HG03520 (cell line): ENCODE measurements around the gene DTL.
"Not testable (repeated sequence)": the region's sequence is repeated elsewhere in the genome, so short reads cannot be mapped to it uniquely, and the experiment has no call there.

Experiments used
- ATAC-seq: cut with Tn5 transposase; IDR thresholded peaks from one replicate; pipeline ENCODE4 v1.9.1; 2021; ENCODE audit warnings: mild to moderate bottlenecking, moderate library complexity; ENCODE audit not compliant: unreplicated experiment

DTL gene

GRCh38 chr1:212035123-212035834, at the start of gene DTL, which contains the start of gene INTS7:
Gene DTL, plus strand, starts transcription at chr1:212035748. Its CDS starts 143 bp downstream, at chr1:212035891.
Gene INTS7, minus strand, starts transcription at chr1:212035557. Its CDS starts 120 bp downstream, at chr1:212035437.
- peak; percentile 61 for ATAC-seq

DNA sequence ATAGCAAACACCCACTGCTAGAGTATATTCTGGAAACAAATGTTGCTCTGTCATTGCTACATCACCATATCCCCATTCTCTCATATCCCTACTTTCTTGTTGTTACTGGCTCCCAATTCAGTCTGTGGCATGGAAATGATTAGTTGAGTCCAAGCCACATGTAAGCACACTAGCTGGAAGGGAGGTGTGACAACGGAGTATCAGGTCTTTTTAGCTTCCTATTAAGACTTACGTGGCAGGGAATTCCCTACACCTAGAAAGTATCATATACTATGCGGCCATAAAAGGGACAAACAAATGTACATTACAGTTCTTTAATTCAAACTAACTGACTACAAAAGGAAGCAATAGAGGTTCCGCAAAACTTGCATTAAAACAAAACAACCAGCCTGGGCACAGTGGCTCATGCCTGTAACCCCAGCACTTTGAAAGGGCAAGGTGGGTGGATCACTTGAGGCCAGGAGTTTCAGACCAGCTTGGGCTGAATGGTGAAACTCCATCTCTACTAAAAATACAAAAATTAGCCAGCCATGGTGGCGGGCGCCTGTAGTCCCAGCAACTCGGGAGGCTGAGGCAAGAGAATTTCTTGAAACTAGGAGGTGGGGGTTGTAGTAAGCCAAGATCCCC, 48.8 kb upstream of the DTL start:
- ATAC-seq: no peak

GRCh38 chr1:211991695-211992094, 43.9 kb upstream of the DTL start:
- no peak for ATAC-seq

DNA sequence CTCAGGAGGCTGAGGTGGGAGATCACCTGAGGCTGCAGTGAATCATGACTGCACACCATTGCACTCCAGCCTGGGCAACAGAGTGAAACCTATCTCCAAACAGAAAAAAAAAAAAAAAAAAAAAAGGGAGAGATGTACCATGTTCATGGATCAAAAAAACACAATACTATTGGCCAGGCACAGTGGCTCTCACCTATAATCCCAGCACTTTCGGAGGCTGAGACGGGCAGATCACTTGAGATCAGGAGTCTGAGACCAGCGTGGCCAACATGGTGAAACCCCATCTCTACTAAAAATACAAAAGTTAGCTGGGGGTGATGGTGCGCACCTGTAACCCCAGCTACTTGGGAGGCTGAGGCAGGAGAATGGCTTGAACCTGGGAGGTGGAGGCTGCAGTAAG, 38.1 kb upstream of the DTL start:
- ATAC-seq: not testable (repeated sequence)

- no peak for ATAC-seq
Observed at GRCh38 chr1:212002536-212002935, 33.0 kb upstream of the DTL start.

- ATAC-seq: no peak
Observed at GRCh38 chr1:212004895-212005608, 30.5 kb upstream of the DTL start.

- ATAC-seq: no peak
Observed at GRCh38 chr1:212007178-212007577, 28.4 kb upstream of the DTL start.

GRCh38 chr1:212007886-212008285, 27.7 kb upstream of the DTL start:
- ATAC-seq: no peak

DNA sequence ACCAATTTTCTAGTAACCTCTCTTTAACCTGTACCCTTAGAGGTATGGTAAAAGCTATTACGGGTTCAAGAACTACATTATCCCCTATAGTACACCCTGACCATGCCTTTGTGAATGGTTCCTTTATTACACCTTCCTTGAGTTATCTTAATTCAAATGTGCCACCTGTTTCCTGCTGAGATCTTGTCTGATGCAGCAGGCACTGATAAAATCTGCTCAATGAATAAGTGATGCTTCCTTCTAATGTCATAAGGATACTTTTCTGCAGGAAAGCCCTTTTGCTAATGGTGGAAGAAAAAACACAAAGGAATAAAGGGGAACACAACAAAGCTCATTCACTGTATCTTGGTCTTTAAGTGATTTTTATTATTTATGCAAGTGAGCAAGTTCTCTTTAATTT, 26.0 kb upstream of the DTL start:
- ATAC-seq: no peak

DNA sequence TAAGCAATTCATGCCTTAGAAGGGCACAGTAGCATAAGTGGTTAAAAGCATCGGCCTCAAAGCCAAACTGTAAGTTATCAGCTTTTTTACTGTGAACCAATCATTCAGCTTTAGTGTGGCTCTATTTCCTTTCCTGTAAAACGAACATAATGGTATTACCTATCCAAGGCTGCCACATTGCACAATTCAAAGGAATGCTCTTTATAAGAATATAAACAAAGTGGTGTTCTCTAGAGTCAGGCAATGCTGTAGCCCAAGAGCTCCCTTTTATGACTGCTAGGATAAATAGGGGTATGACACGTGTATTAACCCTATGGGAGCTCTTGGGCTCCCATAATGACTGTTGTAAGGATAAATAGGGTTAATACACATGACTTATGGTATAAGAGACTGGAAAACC, 25.5 kb upstream of the DTL start:
- ATAC-seq: no peak

GRCh38 chr1:212012034-212012740, 23.4 kb upstream of the DTL start:
- peak; percentile 84 for ATAC-seq

DNA sequence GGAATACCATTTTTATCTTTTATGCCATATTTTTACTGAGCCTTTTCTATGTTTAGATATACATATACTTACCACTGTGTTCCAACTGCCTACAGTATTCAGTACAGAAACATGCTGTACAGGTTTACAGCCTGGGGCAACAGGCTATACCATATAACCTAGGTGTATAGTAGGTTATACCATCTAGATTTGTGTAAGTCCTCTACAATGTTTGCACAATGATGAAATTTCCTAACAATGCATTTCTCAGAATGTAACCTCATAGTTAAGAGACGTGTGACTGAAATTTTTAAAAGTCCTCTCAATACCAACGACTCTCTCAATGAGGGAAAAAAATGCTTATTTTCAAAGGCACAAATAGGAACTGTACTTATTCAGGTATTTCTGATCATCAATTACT, 21.9 kb upstream of the DTL start:
- ATAC-seq: no peak

GRCh38 chr1:212020975-212021374, 14.6 kb upstream of the DTL start:
- ATAC-seq: no peak

GRCh38 chr1:212021563-212021962, 14.0 kb upstream of the DTL start:
- no peak for ATAC-seq

GRCh38 chr1:212022908-212023307, 12.6 kb upstream of the DTL start:
- ATAC-seq: not testable (repeated sequence)

GRCh38 chr1:212024469-212025149, 10.9 kb upstream of the DTL start:
- no peak for ATAC-seq

DNA sequence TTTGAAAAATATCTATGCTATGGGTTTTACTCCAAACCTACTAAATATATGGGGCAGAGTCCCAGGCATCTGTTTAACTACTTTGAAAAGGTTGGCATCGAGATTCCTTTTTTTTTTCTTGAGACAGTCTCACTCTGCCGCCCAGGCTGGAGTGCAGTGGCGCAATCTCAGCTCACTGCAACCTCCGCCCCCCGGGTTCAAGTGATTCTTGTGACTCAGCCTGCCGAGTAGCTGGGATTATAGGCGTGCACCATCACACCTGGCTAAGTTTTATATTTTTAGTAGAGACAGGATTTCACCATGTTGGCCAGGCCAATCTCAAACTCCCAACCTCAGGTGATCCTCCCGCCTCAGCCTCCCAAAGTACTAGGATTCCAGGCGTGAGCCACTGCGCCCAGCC, 7.8 kb upstream of the DTL start:
- ATAC-seq: not testable (repeated sequence)

GRCh38 chr1:212030936-212031528, 4.5 kb upstream of the DTL start:
- ATAC-seq: no peak

DNA sequence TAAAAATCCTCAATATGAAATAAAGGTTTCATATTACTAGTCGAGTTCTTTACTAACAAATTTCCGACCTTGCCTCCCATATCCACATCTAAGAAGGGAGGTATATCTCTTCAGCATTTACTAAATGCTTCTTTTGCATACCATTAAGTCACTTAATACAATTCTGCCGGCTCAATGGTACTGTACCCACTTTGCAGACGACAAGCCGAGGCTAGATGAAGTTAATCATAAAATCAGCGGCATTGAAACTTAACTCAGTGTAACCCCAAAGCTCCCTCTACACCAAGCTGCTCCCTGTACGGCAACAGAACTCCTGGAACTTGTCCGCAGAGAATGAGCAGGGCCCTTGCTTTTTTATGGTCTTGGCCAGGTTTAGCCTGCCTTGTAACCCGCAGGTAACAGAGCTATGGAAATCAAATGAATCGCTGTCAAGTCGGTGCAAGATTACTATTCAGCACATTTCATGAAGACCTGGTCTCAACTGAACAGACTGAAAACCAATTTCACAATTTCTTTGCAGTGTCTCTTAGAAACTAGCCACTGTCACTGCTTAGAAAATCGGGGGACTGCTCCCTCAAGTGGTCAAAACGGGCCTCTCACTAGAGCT, 929 bp upstream of the DTL start:
- ATAC-seq: peak; percentile 2
